Measurements from ENCODE around the gene PTP4A2. TPM values are rescaled to one million over a fixed set of nuclear protein-coding genes. Genes with fewer than 3 reads are reported as not detected.

Gene PTP4A2
- total and polyA plus RNA-seq, 8 donors = 78.6 to 330 (median 167) TPM

- DNase-seq = no peak
- peaks cover 42 to 93% (median 88%) of the 10 kb centered on the region in 4 donors for H3K36me3 ChIP-seq
- no peak overlapping the region for H3K4me3 ChIP-seq
- no peaks in the 10 kb centered on the region for H3K27me3 ChIP-seq
- WGBS, 5 donors = 80 to 100% (median 96%) methylated on average over 1 of the region's 1 CpG
- peak overlapping the region in 1 of 5 donors; percentile 18 for H3K27ac ChIP-seq
- H3K4me1 ChIP-seq = peaks cover 24 to 69% (median 39%) of the 10 kb centered on the region in 4 donors
- intact Hi-C loops (cut with DNase I; ENCODE audit: low total_unique reads) = no loop called here
- no peaks in the 10 kb centered on the region for H3K9me3 ChIP-seq
- TF ChIP-seq POLR2A (IDR thresholded peaks at IDR 0.05) (no peak), POLR2AphosphoS5 (IDR thresholded peaks at IDR 0.05) (no peak), EP300 (IDR thresholded peaks at IDR 0.05) (no peak)
- TF ChIP-seq, protein P1, sequence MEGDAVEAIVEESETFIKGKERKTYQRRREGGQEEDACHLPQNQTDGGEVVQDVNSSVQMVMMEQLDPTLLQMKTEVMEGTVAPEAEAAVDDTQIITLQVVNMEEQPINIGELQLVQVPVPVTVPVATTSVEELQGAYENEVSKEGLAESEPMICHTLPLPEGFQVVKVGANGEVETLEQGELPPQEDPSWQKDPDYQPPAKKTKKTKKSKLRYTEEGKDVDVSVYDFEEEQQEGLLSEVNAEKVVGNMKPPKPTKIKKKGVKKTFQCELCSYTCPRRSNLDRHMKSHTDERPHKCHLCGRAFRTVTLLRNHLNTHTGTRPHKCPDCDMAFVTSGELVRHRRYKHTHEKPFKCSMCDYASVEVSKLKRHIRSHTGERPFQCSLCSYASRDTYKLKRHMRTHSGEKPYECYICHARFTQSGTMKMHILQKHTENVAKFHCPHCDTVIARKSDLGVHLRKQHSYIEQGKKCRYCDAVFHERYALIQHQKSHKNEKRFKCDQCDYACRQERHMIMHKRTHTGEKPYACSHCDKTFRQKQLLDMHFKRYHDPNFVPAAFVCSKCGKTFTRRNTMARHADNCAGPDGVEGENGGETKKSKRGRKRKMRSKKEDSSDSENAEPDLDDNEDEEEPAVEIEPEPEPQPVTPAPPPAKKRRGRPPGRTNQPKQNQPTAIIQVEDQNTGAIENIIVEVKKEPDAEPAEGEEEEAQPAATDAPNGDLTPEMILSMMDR (IDR thresholded peaks at IDR 0.05) = no peak
Observed at GRCh38 chr1:31909691-31910090, 28.5 kb downstream of the PTP4A2 start.

GRCh38 chr1:31906557-31906956 is 31.6 kb downstream of the PTP4A2 start:
- no peak for TF ChIP-seq EP300 (IDR thresholded peaks at IDR 0.05)
- TF ChIP-seq POLR2A (IDR thresholded peaks at IDR 0.05) = no peak
- TF ChIP-seq POLR2AphosphoS5 (IDR thresholded peaks at IDR 0.05) = no peak
- TF ChIP-seq, protein P1 (IDR thresholded peaks at IDR 0.05) = no peak
- Histone ChIP-seq H3K36me3 (peaks cover 35 to 66% (median 64%) of the 10 kb centered on the region in 4 donors), H3K27ac (no peak overlapping the region), H3K4me1 (peaks cover 8 to 49% (median 21%) of the 10 kb centered on the region in 4 donors), H3K27me3 (no peaks in the 10 kb centered on the region), H3K4me3 (no peak overlapping the region), H3K9me3 (no peaks in the 10 kb centered on the region)
- intact Hi-C loops (cut with DNase I; ENCODE audit: low total_unique reads) = no loop called here
- DNase-seq = no peak
- 97 to 100% (median 97%) methylated on average over 2 of the region's 2 CpGs for WGBS, 5 donors

DNA sequence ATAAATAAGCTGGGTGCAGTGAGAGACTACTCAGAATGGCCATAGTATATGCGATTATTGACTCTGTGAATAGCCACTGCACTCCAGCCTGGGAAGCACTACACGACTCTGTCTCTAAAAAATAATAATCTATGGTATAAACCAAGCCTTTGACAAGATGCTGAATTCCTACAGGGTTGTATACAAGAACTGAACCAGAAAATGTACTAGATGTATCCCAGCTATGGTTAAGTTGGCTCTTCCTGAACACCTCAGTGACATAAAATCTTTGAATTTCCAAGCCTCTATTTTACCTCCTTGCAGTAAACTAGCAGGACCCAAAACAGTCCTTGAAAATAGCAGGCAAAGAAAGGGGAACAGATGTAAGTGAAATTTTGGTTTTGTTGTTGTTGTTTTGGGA is 32.5 kb downstream of the PTP4A2 start:
- 83 to 97% (median 93%) methylated on average over 2 of the region's 2 CpGs for WGBS, 5 donors
- Histone ChIP-seq H3K9me3 (no peaks in the 10 kb centered on the region), H3K4me3 (no peak overlapping the region), H3K4me1 (peaks cover 0 to 40% (median 12%) of the 10 kb centered on the region in 4 donors), H3K36me3 (peaks cover 35 to 58% (median 57%) of the 10 kb centered on the region in 4 donors), H3K27ac (no peak overlapping the region), H3K27me3 (no peaks in the 10 kb centered on the region)
- intact Hi-C loops (cut with DNase I; ENCODE audit: low total_unique reads) = no loop called here
- DNase-seq = no peak
- no peak for TF ChIP-seq EP300 (IDR thresholded peaks at IDR 0.05)

- intact Hi-C loops (cut with DNase I; ENCODE audit: low total_unique reads) = no loop called here
- Histone ChIP-seq H3K36me3 (peaks cover 35 to 53% (median 52%) of the 10 kb centered on the region in 4 donors), H3K4me3 (no peak overlapping the region), H3K27me3 (no peaks in the 10 kb centered on the region), H3K9me3 (no peaks in the 10 kb centered on the region), H3K4me1 (peaks cover 0 to 34% (median 6%) of the 10 kb centered on the region in 4 donors), H3K27ac (peak overlapping the region in 1 of 5 donors; percentile 17)
- TF ChIP-seq POLR2AphosphoS5 (IDR thresholded peaks at IDR 0.05) = no peak
- TF ChIP-seq EP300 (IDR thresholded peaks at IDR 0.05) = no peak
- no peak for TF ChIP-seq POLR2A (IDR thresholded peaks at IDR 0.05)
- TF ChIP-seq, protein P1 (IDR thresholded peaks at IDR 0.05) = no peak
- no peak for DNase-seq
- 90 to 98% (median 92%) methylated on average over 6 of the region's 6 CpGs for WGBS, 5 donors
Observed at GRCh38 chr1:31905093-31905509, 33.1 kb downstream of the PTP4A2 start.

DNA sequence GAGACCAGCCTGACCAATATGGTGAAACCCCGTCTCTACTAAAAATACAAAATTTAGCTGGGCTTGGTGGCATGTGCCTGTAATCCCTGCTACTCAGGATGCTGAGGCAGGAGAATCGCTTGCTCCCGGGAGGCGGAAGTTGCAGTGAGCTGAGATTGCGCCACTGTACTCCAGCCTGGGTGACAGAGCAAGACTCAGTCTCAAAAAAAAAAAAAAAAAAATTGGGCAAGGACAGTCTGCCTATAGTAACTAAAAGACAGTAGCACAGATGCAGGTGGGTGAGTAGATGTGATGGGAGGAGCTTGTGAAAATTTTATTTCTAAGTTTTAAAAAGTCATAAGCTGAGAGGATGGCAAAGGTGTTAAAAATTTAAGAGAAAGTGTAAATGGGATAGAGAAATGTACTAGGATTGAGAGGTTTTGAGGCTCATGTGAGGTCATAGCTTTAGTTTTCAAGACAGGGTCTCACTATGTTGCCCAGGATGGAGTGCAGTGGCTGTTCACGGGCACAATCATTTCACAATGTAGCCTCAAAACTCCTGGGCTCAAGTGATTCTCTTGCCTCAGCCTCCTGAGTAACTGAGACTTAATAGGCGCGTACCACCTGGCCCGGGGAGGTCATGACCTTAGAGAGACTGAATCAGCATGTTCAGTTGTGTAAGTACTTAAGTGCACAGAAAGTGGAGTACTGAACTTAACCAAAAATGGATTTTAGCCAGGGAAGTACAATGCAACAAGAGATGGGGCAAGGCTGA is 33.7 kb downstream of the PTP4A2 start:
- Histone ChIP-seq H3K27ac (peak overlapping the region in 2 of 5 donors; percentile 9 to 17), H3K27me3 (no peaks in the 10 kb centered on the region), H3K36me3 (peaks cover 29 to 48% (median 46%) of the 10 kb centered on the region in 4 donors), H3K4me1 (peaks cover 0 to 30% (median 4%) of the 10 kb centered on the region in 4 donors), H3K4me3 (no peak overlapping the region), H3K9me3 (no peaks in the 10 kb centered on the region)
- WGBS, 5 donors = 71 to 88% (median 84%) methylated on average over 8 to 9 of the region's 9 CpGs
- intact Hi-C loops (cut with DNase I; ENCODE audit: low total_unique reads) = no loop called here
- TF ChIP-seq POLR2AphosphoS5 (IDR thresholded peaks at IDR 0.05) (no peak), EP300 (IDR thresholded peaks at IDR 0.05) (no peak), POLR2A (IDR thresholded peaks at IDR 0.05) (no peak)
- TF ChIP-seq, protein P1 (IDR thresholded peaks at IDR 0.05) = no peak
- no peak for DNase-seq
